Ramos (cell line): Measurements from ENCODE around the gene CBX5.
"Not testable (repeated sequence)": the region's sequence is repeated elsewhere in the genome, so short reads cannot be mapped to it uniquely, and the experiment has no call there.

Experiments
- in situ Hi-C: fragments of 300-500 bp; cut with MboI; formaldehyde crosslinking; loops from one replicate; pipeline ENCODE4 v1.14.3; 2022; ENCODE audit warnings: low sequenced_read_pairs; ENCODE audit not compliant: unreplicated experiment

CBX5 gene

DNA sequence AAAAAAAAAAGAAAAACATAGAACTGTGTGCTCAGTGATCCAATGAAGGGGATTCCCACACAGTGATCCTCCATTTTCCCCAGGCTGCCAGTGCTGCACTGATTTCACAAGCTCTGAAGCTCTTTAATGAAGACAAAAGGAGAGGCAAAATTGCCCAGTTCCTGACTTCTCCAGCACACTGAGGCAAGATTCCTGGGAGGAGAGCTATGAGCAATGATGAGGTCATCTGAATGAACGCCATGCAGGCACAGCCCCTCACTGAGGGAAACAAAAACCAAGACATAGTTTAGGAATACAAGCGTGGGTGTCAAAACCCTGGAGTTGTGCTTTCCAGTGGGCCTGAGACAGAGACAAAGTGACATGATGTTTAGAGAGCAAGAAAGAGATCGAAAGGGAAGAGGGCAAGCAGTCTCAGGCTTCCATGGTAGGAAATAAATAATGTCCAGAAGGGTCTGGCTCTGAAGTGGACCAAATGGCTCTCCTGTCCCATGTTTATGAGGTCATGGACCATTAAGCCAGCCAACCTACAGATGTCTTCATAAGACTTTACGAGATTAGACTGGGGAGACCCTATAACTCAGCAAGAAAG, 50.2 kb downstream of the CBX5 start:
- in situ Hi-C loops, result no loop called here

- in situ Hi-C loops, result no loop called here
These were observed 51.5 kb downstream of the CBX5 start for GRCh38 chr12:54228471-54228870.

DNA sequence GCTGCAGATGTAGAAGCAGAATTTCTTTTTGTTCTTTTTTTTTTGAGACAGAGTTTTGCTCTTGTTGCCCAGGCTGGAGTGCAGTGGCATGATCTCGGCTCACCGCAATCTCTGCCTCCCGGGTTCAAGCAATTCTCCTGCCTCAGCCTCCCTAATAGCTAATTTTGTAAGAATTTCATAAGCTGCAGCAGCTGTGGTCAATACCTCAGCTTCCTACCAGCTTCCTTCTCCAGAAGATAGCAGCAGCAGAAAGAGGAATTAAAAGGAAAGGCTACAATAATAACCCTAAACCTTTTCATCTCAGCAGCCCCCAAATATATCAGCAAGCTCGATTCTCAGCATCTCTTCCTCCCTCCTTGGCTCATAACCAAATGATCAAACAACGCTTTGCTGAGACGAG, 52.0 kb downstream of the CBX5 start:
- in situ Hi-C loops, result not testable (repeated sequence)

GRCh38 chr12:54227376-54227775, 52.5 kb downstream of the CBX5 start:
- in situ Hi-C loops, result no loop called here

- in situ Hi-C loops, result no loop called here
These were observed 54.3 kb downstream of the CBX5 start for GRCh38 chr12:54225666-54226065.

GRCh38 chr12:54222609-54223008, 57.3 kb downstream of the CBX5 start:
- in situ Hi-C loops, result loop anchor here (5.0 kb wide), 1 partner anchor 140 kb away; the partner anchor contains the start of gene GPR84

GRCh38 chr12:54221402-54221984, 58.4 kb downstream of the CBX5 start:
- in situ Hi-C loops, result loop anchor here (5.0 kb wide), 1 partner anchor 141 kb away; the partner anchor contains the start of gene GPR84

- in situ Hi-C loops, result loop anchor here (5.0 kb wide), 1 partner anchor 142 kb away; the partner anchor contains the start of gene GPR84
These were observed 59.4 kb downstream of the CBX5 start for GRCh38 chr12:54220567-54220966.

- in situ Hi-C loops, result loop anchor here (5.0 kb wide), 1 partner anchor 142 kb away; the partner anchor contains the start of gene GPR84
These were observed 59.8 kb downstream of the CBX5 start for GRCh38 chr12:54220092-54220557.

DNA sequence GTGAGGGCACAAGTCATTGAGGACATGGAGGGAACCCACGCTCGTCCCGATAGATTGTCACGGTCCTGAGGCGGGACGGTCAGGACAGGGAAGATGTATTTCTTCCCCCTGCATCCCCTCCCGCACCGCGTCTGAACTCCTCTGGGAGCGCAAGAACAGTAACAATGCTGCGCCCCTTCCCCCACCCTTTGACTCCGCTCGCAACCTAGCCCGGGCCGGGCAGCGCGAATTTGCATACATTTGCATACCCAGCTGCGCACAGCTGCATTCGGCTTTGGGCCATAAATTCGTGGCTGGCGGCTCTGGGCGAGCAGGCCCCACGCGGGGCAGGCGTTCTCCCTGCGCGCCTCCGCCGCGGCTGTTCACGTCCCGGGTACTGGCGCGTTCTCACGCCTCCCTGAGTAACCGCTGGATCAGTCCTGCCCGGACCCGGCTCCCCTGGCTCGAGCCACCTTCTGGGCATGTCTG, 62.1 kb downstream of the CBX5 start:
- in situ Hi-C loops, result no loop called here

DNA sequence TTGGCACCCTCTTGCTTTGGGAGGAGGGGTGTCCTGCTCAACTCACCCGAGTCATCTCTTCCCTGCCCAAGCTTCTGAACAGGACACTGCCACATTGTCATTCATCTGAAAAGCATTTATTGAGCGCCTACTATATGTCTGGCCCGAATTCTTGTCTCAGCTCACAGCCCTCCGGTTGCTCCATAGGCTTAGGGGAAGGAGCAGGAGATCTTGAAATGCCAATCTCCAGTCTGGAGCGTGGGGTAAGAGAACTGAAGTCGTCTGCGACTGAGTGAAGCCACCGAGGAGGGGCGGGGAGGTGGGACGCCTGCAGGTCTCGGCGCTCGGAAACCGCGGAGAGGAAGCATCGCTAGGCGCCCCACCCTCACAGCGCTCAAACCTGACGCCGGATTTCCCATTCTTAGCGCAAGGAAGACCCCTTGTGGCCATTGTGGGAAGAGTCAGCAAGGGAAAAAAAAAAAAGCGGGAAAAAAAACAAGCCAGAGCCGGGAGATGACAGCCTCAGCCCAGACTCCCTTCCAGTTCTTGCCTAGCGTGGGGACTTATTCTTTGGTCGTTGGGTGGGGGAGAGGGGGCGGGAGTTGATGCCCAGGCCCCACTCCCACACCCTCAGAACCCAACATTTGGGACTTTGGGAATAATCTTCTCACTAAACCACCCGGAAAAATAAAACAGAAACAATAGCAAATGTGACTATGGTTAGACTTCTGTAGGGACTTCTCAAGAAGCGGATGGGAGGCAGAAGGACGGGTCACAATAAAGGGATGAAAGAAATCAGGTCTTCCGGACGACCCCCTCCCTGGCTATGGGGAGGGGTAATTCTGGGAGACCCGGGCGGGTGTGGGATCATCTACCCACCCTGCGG, 62.9 kb downstream of the CBX5 start:
- in situ Hi-C loops, result no loop called here

GRCh38 chr12:54215989-54216796, 63.7 kb downstream of the CBX5 start:
- in situ Hi-C loops, result no loop called here

DNA sequence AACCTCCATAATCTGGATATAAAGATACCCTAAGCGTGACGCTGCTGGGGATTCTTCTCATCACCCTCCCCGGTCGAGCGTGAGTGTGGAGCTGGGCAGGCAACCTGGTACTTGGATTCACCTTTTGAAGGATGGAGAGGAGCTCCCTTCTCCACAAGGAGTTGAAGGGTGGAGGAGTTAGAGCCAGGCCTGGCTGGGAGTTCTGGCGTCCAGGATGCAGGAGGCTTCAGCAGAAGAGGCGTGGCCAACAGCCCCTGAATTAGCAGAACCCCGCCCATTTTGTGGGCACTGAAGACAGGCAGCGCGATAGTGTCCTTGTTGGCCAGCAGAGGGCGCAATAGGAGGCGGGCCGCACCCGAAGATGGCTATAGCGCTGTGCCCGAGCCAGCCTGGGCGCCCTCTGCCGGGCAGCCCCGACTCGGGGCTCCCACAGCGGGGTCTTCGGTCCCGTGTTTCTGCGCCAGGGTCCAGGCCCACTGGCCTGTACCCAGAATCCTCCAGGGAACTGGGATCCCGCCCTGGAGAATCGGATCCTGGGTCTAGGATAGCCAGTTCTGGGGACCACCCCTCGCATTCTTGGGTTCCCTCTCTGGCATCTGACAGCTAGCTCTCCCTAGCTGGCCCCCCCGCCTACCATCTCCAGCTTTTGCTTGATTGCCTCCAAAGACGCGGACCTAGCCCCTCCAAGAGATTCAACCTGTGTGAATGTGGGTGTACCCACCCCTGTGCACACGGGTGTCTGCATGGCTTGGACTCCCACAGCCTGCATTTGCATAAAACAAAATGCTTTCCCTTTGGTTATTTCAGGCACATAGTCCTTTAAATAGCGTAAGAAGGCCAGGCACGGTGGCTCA, 65.1 kb downstream of the CBX5 start:
- in situ Hi-C loops, result no loop called here

- in situ Hi-C loops, result no loop called here
These were observed 66.8 kb downstream of the CBX5 start for GRCh38 chr12:54213079-54213478.

GRCh38 chr12:54211920-54212319, 68.0 kb downstream of the CBX5 start:
- in situ Hi-C loops, result no loop called here

DNA sequence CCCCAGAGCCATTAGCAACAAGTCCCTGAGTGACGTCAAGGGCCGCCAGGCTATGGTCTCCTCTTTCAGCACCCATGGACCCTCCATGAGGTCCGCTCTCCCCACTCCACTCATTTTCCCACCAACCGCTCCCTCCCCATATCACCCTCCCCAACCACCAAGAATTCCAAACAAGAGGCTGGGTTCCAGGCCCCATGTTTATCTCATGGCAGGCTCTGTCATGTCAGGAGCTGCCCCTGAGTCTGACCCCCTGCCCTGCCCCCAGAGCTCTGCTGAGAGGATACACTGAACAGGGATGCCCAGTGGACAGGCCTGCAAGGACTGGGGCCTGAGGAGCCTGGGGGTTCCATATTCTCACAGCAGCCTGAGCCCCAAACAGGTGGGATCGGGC, 69.5 kb downstream of the CBX5 start:
- in situ Hi-C loops, result no loop called here

DNA sequence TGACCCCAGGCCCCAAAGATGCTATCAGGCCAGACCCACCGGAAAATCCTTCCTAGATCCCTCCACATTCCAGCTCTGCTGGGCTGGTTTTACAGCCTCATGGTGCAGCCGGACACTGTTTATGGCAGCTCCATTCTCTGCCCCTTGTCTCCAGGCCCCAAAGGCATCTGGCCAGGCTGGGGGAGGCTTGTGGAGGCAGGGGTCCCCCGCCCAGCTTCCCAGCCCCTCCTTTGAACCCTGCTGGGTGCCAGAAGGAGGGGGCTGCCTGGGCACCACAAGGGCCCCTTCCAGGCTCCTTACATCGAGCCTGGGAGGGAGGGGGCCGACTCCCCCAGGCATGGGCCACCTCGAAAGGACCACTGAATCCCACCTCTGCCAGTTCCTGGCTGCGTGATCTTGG, 71.3 kb downstream of the CBX5 start:
- in situ Hi-C loops, result loop anchor here (10.0 kb wide), 1 partner anchor 214 kb away; no protein-coding TSS in a partner anchor

GRCh38 chr12:54207539-54208294, 72.2 kb downstream of the CBX5 start:
- in situ Hi-C loops, result loop anchor here (10.0 kb wide), 1 partner anchor 213 kb away; no protein-coding TSS in a partner anchor
